ENCODE data around the gene TFF2.

Gene TFF2

DNA sequence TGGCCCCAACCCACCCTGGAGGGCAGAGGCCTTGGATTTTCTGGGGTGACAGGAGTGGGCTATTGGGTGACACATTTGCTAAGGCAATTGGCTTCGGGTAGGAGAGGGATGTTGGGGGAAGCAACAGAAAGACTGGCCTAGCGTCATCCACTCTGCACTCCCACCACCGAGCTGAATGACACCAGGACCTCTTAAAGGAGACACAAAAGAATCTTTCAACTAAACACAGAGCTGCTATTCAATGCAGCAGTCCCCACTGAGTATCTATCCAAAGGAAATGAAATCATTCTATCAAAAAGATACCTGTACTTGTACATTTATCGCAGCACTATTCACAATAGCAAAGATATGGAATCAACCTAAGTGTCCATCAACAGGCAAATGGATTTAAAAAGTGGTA is 6.2 kb downstream of the TFF2 start:
- DNase-seq: no peak

DNA sequence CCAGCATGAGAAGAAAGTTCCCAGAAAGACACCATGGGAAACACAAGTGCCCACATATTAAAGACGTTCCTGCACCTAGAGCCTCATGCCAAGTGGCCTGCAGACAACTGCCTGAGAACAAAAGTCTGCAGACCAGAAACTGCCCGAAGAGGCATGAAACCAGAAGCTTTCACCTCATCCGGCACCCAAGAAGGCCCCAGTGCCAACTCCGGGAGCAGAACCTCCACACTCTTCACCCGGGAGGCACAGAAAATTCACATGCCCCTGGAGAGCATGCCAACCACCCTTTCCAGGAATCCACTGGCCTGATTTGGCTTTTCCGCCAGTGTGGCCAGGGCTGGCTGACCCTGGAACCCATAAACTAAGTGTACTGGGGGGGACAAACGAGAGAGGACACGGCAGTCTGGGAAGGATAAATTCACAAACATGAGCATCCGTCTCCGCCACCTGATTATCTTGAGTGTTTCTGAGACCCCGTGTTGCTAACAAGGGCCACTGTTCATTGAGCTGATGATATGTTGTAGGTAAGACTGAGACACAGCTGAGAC is 6.8 kb downstream of the TFF2 start:
- no peak for DNase-seq

DNA sequence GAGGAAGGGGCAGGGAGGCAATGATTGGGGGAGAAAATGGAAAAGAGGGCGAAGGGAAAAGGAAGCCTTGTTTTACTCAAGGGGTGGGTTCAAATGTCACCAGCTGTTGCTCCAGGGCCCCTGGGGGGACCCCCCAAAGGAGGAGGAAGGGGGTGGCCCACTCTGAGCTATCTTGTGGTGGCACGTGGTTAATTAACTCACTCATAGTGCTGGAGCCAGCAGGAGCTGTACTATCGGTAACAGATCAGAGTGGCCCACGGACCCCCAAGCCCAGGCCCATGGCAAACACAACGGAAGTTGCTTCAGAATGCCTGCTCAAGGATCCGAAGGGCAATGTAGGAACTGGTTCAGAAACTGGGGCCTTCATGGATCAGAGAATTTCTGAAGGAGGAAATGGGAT is 7.2 kb downstream of the TFF2 start:
- DNase-seq: no peak

DNA sequence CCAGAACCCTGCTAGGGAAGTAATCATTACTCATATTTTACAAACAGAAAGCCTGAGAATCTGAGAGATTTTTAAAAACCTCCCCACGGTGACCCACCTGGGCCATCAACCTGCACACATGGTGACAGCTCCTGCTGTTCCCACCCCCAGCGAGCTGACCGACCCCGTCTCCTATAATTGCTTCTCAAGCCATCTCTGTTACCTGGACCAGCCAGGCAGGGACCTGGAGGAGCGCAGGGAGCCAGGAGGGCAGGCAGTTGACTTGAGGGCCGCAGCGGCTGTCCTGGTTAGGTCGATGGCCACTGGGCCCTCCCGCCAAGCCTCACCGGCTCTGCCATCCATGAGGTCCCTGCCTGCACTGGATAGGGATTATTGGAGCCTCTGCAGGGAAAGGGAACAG is 7.7 kb downstream of the TFF2 start:
- DNase-seq: no peak

DNA sequence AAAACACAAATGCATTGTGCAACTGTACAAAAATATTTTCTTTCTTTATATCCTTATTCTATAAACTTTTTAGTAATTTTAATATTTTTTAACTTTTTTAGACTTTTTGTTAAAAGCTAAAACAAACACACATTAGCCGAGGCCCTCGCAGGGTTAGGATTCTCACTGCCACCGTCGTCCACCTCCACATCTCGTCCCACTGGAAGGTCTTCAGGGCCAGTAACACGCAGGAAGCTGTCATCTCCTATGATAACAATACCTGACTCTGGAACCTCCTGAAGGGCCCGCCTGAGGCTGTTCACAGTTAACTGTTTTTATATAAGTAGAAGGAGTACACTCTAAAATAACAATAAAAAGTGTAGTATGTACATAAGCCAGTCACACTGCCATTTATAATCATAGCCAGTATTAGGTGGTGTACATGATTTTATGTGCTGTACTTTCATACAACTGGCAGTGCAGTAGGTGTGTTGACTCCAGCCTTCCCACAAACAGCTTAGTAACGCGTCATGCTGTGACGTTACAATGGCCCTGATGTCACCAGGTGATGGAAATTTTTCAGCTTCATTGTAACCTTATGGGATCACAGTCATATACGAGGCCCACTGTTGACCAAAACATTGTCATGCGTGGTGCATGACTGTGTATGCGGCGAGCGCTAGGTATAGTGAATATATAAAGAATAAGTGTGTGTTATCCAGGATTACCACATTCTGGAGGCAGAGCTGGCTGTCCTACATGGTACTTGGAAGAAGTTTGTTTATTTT is 8.8 kb downstream of the TFF2 start:
- DNase-seq: no peak

DNA sequence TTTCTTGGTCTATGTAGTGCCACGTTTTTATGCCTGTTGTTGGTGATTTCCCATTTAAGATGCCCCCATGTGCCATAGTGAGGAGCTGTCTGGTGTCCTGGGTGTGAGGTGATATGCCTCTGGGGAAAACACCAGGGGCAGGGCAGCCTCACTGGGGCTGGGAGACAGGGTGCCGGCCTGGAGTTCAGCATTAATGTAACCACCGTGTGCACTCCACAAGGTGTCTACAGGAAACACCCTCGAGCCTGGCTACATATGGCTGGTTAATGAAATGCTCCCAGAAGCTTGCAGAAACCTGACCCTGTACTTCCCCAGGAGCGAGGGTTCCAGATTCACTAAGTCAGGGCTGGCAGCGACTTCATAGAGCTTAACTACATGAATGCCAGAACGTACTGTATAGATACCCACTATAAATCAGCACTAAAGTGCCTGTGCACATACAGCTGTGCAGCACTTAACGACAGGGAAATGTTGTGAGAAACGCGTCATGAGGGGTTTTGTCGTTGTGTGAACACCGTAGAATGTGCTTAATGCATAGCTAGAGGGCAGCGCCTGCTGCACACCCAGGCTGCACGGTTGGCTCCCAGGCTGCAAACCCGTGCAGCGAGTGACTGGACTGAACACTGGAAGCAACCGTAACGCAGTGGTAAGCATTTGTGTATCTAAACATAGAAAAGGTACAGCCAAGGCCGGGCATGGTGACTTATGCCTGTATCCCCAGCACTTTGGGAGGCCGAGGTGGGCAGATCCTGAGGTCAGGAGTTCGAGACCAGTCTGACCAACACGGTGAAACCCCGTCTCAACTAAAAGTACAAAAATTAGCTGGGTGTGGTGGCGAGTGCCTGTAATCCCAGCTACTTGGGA is 10.4 kb downstream of the TFF2 start:
- no peak for DNase-seq

DNA sequence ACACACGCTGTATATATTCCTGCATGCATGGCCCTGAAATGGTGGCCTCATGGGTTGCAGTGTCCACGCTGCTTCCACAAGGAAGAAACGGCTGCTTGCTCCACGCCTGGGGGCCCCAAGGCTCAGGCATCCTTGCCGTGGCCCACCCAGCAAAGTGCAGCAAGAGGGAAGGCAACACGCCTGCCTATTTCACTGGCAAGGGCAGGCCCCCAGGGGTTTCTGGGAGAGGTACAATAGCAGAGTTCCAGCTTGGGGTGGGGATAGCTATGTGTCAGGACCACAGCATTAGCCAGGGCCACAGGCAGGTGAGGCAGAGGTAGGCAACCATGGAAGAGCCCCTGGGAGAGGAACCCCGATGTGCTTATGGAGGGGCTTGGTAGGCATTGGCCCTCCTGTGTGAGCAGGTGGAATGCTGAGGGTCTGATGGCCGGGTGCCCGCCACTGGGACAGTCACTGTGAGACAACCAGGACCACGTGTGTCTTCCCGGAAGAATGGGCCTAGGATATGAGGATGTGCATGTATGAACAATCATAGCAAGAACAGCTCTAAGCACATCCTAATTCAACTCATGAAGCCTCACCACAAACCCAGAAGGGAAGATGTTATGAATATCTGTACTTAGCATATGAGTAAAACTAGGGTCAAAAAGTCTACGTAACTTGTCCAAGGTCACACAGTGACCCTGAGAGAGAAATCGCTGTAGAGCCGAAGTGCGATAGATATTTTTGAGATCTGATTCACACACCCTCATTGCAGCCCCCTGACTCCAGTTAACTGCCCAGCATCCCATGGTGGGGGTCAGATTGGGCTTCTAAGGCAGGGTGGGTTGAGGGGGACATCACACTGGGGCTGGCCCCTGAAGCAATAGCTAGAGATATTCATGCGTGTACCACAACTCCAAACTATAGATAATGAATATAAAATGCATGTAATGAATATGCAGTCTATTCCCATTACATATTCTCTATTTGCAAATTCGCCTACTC is 11.8 kb downstream of the TFF2 start:
- no peak for DNase-seq

DNA sequence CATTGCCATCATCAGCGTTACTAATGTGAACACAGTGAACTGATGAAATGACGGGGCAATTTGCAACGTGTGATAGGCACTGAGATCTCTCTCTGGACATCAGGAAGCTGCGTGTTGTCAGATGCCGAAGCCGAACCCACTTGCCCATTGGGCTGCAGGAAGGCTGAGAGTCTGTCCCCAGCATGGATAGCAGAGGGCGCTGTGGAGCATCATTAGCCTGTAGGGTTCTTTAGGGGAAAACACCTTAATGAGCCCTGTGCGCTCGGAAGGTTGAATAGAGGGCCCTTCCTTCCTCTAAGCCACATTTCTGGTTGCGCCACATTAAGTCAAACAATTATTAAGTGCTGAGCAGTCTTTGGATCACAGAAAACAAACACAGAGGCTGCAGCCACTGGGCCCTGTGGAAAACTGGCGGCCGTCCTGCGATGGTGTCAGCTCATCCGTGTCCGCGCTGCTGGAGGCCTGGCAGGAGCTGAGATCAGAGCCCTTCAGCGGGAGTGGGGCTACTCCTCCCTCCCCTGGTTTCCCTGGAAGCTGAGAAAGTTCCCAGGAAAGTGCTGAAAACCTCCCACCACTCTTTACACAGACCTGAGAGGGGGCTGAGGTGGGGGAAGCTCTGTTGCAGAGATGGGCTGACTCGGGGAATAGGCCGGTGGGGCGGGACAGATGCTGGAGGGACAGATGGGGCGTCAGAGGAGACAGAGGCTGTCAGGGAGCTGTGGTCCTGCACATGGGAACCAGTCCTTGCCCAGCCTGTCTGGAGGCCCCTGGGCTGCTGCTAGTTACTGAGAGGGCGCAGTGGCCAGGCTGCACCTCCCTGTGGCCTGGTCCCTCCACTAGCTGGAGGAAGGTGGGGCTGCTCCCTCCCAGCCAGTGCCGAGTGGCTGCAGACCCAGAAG is 12.7 kb downstream of the TFF2 start:
- peak; percentile 86 for DNase-seq

DNA sequence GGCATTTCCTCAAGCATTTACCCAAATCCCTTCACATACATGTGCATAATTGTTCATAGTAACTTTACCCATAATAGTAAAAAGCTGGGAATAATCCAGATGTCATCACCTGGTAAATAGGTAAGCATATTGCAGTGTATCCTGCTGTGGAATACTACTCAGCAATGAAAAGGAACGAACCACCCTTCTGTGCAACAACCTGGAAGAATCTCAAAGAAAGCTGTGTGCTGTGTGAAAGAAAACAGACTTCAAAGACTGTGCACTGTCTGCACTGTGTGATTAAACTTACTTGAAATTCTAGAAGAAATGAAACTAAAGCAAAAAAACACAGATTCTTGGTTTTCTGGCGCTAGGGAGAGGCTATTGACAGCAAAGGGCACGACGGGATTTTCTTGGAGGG is 13.5 kb downstream of the TFF2 start:
- no peak for DNase-seq

DNA sequence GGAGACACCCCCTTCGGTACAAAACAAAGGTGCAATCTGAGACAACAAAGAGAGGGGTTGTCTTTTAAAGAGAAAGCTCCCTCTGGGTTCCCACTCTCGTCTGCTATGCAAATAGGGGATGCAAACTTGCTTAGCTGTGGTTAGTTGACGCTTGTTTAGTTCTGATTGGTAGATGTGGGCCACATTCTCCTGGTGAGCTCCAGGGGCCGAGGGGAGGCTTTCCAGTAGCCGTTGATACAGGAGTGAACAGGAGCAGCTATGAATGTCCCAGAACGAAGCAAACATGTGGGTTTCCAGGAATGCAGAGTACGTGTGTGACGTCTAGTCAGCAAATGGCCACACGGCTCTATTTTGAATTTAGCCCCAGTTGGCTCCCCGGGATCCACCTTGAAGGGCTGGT is 14.7 kb downstream of the TFF2 start:
- no peak for DNase-seq

DNA sequence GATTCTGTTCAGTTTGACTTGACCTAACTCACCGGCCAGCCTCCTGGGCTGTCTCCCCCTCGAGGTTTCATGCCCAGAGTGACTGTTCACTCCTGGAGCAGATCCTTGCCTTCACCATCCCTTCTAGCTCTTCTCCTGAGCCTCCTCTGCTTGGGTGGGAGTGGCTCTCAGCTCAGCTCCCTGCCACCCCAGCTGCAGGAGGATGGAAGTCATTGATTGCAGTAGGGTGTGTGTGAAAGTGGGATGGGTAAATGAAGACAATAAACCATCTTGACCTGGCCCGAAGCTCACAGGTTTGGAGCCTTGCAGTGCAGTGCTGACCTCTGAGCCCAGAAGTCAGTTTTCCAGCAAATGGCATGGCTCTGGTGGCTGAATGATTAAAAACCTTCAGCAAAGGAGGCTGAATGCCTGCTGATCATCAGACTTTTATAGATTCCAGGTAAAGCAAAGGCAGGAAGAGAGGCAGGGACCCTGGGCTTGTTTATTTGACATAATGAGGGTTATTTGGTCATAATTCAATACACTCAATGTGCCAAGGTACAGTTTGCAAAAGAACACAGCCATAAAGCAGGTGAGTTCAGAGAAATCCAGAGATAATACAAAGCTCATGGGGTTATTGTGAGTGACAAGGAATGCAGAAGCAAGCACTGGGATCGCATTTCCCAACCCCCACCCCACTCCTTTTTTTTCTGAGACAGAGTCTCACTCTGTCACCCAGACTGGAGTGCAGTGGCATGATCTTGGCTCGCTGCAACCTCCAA is 18.1 kb downstream of the TFF2 start:
- DNase-seq: no peak

DNA sequence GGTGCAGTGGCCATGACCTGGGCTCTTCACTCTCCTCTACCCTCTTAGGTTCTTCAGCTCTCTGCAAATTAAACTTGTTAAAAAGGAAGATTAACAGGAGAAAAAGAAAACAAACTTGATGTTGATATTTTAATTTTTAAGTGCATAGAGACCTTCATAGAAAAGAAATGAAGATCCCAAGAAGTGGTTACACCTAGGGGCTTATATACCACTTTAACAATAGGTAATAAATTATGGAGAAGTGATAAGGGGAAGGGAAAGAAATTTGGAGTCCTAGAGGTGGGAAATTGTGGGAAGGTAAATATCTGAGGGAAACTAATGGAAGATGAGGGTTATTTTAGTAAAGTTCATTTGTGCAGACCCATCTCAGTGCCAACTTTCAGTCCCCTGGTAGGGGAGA is 19.1 kb downstream of the TFF2 start:
- no peak for DNase-seq

DNA sequence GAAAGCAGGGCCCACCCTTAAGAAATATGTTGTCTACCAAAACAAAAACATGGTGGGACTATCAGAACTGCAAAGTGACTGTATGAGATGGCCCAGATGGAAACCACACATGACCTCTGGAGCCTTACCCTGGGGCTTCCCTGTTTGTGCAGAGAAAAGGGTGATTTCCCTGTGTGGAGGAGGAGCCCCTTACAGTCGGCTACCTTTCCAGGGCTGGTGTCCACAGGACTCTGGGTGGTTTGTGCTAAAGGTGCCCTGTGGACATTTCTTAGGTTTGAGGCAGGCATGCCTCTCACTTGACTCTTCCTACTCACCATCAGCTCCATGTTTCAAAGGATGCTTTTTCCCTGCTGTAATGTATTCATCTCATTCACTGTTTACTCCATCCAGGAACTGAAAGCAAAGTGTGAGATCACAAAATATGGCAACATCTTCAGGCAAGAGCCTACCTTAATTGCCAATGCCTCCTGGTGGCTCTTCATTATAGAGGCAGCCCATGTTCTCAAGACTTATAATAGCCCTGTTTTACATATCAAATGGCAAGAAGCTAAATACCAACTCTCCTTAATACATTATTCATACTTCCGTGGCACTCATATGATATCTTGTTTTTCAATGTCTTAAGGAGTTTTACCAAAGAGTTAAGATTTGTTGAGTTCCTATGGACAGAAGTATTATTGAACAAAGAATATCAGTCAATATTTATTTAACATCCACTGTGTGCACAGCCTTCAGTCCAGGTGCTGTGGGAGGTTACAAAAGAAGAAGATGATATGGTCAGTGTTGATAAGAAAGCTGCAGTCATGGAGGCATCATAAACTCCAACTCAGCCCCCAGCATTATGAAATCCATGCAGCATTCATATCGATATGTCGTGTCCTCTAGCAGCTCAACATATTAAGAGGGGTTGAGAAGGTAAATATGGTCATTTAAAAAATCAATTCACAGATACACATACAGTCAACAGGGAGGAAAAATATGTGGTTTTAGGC is 20.1 kb downstream of the TFF2 start:
- DNase-seq: no peak

DNA sequence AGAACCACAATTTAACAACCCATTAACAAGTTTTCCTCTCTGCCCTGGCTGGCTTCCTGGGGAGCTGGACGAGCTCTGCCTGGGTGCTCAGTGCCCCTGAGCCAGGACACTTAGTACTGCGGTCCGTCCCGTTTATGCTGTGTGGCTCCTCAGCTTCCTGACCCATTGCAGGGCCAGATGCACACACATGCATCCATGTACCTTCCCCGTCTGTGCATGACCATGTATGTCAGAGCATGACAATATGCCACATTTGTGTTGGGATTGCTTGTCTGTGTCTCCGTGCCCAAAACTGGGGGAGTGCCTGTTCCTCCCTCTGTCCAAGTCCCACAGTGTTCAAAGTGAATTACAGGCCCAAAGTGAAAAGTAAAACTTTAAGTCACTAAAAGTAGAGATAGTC is 25.9 kb downstream of the TFF2 start:
- no peak for DNase-seq

DNA sequence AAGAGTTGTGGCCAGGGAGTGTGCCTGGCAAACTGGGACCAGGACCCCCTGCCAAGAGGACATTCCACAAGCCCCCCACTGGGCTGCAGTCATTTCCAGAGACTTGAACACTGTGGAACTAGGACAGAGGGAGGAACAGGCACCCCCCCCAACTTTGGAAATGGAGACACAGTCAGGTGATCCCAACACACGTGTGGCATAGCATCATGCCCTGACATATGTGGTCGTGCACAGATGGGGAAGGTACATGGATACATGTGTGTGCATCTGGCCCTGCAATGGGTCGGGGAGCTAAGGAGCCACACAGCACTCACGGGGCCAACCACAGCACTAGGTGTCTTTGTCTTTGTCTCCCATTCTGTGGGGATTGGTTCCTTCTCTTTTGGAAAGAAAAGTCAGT is 28.9 kb downstream of the TFF2 start:
- DNase-seq: no peak

DNA sequence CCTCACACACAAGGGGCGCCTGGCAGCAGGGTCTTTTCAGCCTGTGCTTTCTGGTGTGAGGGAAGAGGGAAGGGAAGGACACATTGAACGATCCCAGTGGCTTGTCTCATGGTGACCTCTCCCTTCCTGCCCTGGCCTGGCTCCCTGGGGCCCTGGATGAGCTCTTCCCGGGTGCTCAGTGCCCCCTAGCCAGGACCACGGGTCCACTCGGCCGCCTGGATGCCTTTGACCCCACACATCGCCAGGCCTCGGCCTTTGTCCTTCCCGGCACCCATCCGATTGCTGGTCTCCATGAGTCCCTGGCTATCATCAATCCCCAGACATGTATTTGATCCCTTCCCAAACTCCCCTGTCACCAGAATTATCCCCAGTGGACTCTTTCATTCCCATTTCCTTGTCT is 29.6 kb downstream of the TFF2 start:
- DNase-seq: no peak

DNA sequence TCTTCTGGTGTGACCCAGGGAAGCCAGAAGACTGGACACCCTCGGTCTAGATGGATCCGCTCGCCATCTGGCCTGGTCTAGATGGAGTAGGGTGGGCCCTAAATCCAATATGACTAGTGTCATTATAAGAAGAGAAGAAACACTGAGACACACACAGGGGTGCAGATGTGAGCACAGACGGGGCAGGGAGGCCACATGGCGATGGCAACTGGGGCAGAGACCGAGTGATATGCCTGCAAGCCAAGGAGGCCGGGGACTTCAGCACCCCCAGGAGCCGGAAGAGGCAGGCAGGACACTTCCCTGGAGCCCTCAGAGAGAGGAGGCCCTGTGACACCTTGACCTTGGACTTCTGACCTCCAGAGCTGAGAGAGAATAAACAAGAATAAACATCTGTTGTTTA is 30.0 kb downstream of the TFF2 start:
- DNase-seq: no peak

DNA sequence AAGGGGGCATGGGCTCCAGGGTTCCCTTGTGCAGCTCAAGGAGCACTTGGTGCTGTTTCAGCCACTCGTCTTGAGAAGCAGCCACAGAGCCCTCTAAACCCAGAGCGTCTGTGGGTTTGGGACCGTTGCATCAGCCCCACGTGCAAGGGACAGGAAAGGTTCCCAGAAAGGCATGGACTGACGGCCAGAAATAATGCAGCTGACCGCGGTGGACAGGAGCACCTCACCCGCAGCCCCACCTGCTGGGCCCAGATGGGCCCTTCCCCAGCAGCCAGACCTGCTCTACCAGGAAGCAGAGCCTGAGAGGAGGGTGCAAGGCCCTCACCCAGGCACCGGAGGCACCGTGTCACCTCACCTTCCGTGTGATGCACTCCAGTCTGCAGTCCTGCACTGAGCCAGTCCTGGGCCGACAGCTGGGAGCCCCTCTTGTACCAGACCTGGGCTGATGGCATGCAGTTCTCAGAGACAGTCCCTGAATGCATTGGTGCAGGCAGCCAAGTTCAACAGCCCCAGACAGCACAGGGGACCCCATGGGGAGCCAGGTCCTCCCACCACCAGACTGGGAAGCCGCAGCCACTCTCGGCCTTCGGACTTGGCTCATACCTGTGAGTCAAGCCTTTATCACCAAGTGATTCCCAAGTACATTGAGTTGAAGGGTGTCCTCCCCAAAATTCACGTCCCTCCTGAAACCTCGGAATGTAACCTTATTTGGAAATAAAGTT is 30.8 kb downstream of the TFF2 start:
- DNase-seq: no peak

DNA sequence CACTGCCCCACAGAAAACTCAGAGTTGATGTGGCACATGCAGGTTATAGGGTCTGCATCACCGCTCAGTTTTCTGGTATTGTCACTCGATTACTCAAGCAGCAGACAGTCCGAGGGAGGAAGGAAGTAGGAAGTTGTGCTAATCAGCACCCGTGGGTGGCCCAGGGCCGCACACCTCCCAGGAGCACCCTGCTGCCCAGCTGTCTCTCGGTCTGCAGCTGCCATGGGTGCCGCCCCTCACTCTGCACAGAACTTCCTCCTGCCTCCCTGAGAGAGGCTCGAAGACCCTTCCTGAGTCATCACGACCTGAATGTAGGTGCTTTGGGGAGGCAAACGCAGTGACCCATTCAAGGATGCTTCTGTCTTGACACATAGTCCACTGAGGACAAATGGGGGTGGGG is 31.4 kb downstream of the TFF2 start:
- DNase-seq: no peak

All from CD4-positive, alpha-beta T cell treated with Interleukin-17A for 1 hour (primary cell).